Measurements from ENCODE around the gene C10orf53.

- TF ChIP-seq POLR2A (IDR thresholded peaks at IDR 0.05) (no peak), CTCF (IDR thresholded peaks at IDR 0.05) (no peak)
Measured at GRCh38 chr10:49707585-49707984, 28.1 kb downstream of the C10orf53 start.

All from stomach (tissue), 4 donors.